IMR-90 (cell line): ENCODE measurements around the gene PRR22. TPM values are rescaled to one million over a fixed set of nuclear protein-coding genes. Genes with fewer than 3 reads are reported as not detected.

Source experiments
- ATAC-seq: fragments of 200-7000 bp; cut with Tn5 transposase; 2 replicates; pipeline ENCODE4 v1.9.1; 2020; ENCODE audit warnings: low read depth, mild to moderate bottlenecking, moderate library complexity
- BruUV-seq: library from RNA; stranded (reverse); fragments of 400-500 nt; replicated peaks from 2 replicates; lab custom pipeline; 2021; lab: Mats Ljungman, UMichigan
- CTCF ChIA-PET: fragments of 300-600 bp; formaldehyde crosslinking; extraction: SDS; loops from one replicate; lab custom pipeline; 2021; ENCODE audit warnings: antibody characterized with exemption; lab: Yijun Ruan, JAX
- POLR2A ChIA-PET: fragments of 300-600 bp; sonication (Branson Sonifier 250); formaldehyde crosslinking; loops from one replicate; lab custom pipeline; 2022; ENCODE audit warnings: antibody characterized with exemption; ENCODE audit not compliant: unreplicated experiment; lab: Charles Lee
- DNase-seq: peaks from one replicate; pipeline ENCODE4 v3.0.0; 2013
- H2AFZ ChIP-seq: replicated peaks from 2 replicates; pipeline ENCODE3; 2013; ENCODE audit warnings: low read length, mild to moderate bottlenecking; ENCODE audit not compliant: poor library complexity
- H2AK5ac ChIP-seq: 2 replicates; pipeline ENCODE4 v1.6.1; 2013; ENCODE audit warnings: low read depth, low read length, inconsistent platforms
- H2AK9ac ChIP-seq: replicated peaks from 2 replicates; pipeline ENCODE3; 2013; ENCODE audit warnings: mild to moderate bottlenecking, low read depth, low read length, moderate library complexity; ENCODE audit not compliant: poor library complexity
- H2BK120ac ChIP-seq: 2 replicates; pipeline ENCODE4 v1.6.1; 2013; ENCODE audit warnings: low read depth, low read length, inconsistent platforms
- H2BK15ac ChIP-seq: 3 replicates; pipeline ENCODE4 v1.6.1; 2013; ENCODE audit warnings: low read depth, low read length, inconsistent platforms
- H2BK20ac ChIP-seq: 2 replicates; pipeline ENCODE4 v1.6.1; 2013; ENCODE audit warnings: low read depth, mild to moderate bottlenecking, inconsistent platforms, low read length, moderate library complexity
- H2BK5ac ChIP-seq: 2 replicates; pipeline ENCODE4 v1.6.1; 2013; ENCODE audit warnings: mild to moderate bottlenecking, low read depth, low read length, inconsistent platforms; ENCODE audit not compliant: poor library complexity, severe bottlenecking
- H3K14ac ChIP-seq: replicated peaks from 2 replicates; pipeline ENCODE4 v1.6.1; 2013; ENCODE audit warnings: low read depth, low read length, inconsistent platforms
- H3K18ac ChIP-seq: 2 replicates; pipeline ENCODE4 v1.6.1; 2013; ENCODE audit warnings: low read depth, low read length, control low read depth
- H3K23ac ChIP-seq: 2 replicates; pipeline ENCODE4 v1.6.1; 2013; ENCODE audit warnings: low read depth, low read length, inconsistent platforms
- H3K27ac ChIP-seq: 2 replicates; pipeline ENCODE4 v1.5.1; 2013; ENCODE audit warnings: mild to moderate bottlenecking, control low read depth, low read length; ENCODE audit not compliant: insufficient read depth
- H3K27me3 ChIP-seq: 2 replicates; pipeline ENCODE4 v1.6.1; 2013; ENCODE audit warnings: low read length; ENCODE audit not compliant: control insufficient read depth, insufficient read depth
- H3K36me3 ChIP-seq: 2 replicates; pipeline ENCODE4 v1.6.1; 2013; ENCODE audit warnings: low read length, mixed read lengths; ENCODE audit not compliant: control insufficient read depth, insufficient read depth
- H3K4ac ChIP-seq: 2 replicates; pipeline ENCODE4 v1.6.1; 2013; ENCODE audit warnings: low read depth, low read length, inconsistent platforms
- H3K4me1 ChIP-seq: 2 replicates; pipeline ENCODE4 v1.6.1; 2013; ENCODE audit warnings: low read length, mixed read lengths; ENCODE audit not compliant: control insufficient read depth, insufficient read depth
- H3K4me2 ChIP-seq: 2 replicates; pipeline ENCODE4 v1.6.1; 2013; ENCODE audit warnings: low read depth, mild to moderate bottlenecking, control low read depth, low read length, moderate library complexity
- H3K4me3 ChIP-seq: 2 replicates; pipeline ENCODE4 v1.5.1; 2013; ENCODE audit warnings: low read depth, mild to moderate bottlenecking, control low read depth, low read length, moderate library complexity; ENCODE audit not compliant: insufficient read depth
- H3K56ac ChIP-seq: 2 replicates; pipeline ENCODE4 v1.6.1; 2013; ENCODE audit warnings: low read length, inconsistent platforms; ENCODE audit not compliant: insufficient read depth; ENCODE audit errors: extremely low read depth
- H3K79me1 ChIP-seq, 2 experiments: 2 replicates each; pipeline ENCODE4 v1.6.1; 2013; ENCODE audit warnings: low read length in 2 of 2, inconsistent platforms in 1 of 2, low read depth in 1 of 2
- H3K9ac ChIP-seq: 2 replicates; pipeline ENCODE4 v1.6.1; 2013; ENCODE audit warnings: low read depth, low read length, control low read depth
- H3K9me1 ChIP-seq: 2 replicates; pipeline ENCODE4 v1.6.1; 2013; ENCODE audit warnings: low read length, inconsistent platforms; ENCODE audit not compliant: insufficient read depth
- H3K9me3 ChIP-seq: 2 replicates; pipeline ENCODE4 v1.6.1; 2013; ENCODE audit warnings: low read length; ENCODE audit not compliant: control insufficient read depth, insufficient read depth
- H4K20me1 ChIP-seq: 2 replicates; pipeline ENCODE4 v1.6.1; 2013; ENCODE audit warnings: low read length, inconsistent platforms; ENCODE audit not compliant: insufficient read depth
- H4K5ac ChIP-seq: 2 replicates; pipeline ENCODE4 v1.6.1; 2013; ENCODE audit warnings: mild to moderate bottlenecking, low read depth, low read length, control low read depth
- H4K8ac ChIP-seq, 2 experiments: 2 replicates each; pipeline ENCODE4 v1.6.1; 2013; ENCODE audit warnings: low read depth in 2 of 2, low read length in 2 of 2, control low read depth in 1 of 2, inconsistent platforms in 1 of 2
- H4K91ac ChIP-seq: 2 replicates; pipeline ENCODE4 v1.6.1; 2013; ENCODE audit warnings: low read depth, low read length, inconsistent platforms; ENCODE audit not compliant: insufficient read depth
- BHLHE40 ChIP-seq: fragments of 150-350 bp; IDR thresholded peaks from 2 replicates; pipeline ENCODE4 v1.6.1; 2016; ENCODE audit warnings: mild to moderate bottlenecking, low read depth, low read length
- CEBPB ChIP-seq: IDR thresholded peaks from 2 replicates; pipeline ENCODE4 v1.6.1; 2012; ENCODE audit warnings: low read depth, low read length, improper control_type of control experiment
- CHD1 ChIP-seq: IDR thresholded peaks from 2 replicates; pipeline ENCODE4 v1.6.1; 2012; ENCODE audit warnings: low read depth, low read length, improper control_type of control experiment
- CTCF ChIP-seq: conservative IDR thresholded peaks from 2 replicates; pipeline ENCODE4 v1.5.1; 2012; ENCODE audit warnings: mild to moderate bottlenecking, low read depth, low read length, improper control_type of control experiment
- MAZ ChIP-seq: IDR thresholded peaks from 2 replicates; pipeline ENCODE4 v1.6.1; 2012; ENCODE audit warnings: low read depth, mild to moderate bottlenecking, low read length, improper control_type of control experiment, moderate library complexity, borderline replicate concordance
- MXI1 ChIP-seq: IDR thresholded peaks from 2 replicates; pipeline ENCODE4 v1.6.1; 2012; ENCODE audit warnings: low read depth, mild to moderate bottlenecking, low read length, moderate library complexity, borderline replicate concordance
- POLR2A ChIP-seq: IDR thresholded peaks from 2 replicates; pipeline ENCODE4 v1.6.1; 2012; ENCODE audit warnings: mild to moderate bottlenecking, low read depth, low read length
- RAD21 ChIP-seq: IDR thresholded peaks from 2 replicates; pipeline ENCODE4 v1.6.1; 2012; ENCODE audit warnings: low read length, improper control_type of control experiment
- RFX5 ChIP-seq: IDR thresholded peaks from 2 replicates; pipeline ENCODE4 v1.8.0; 2012; ENCODE audit warnings: low read depth, mild to moderate bottlenecking, low read length, moderate library complexity
- WGBS, 2 experiments: methylation state at CpG; one replicate each; pipeline versions ENCODE4 v1.1.5 to v1.1.7; 2013; ENCODE audit warnings: missing lambda C conversion rate in 2 of 2; ENCODE audit not compliant: insufficient read length in 1 of 2; ENCODE audit errors: extremely low coverage in 2 of 2; 5-methylcytosine and 5-hydroxymethylcytosine counted together
- dilution Hi-C: fragments of 300-500 bp; cut with HindIII; formaldehyde crosslinking; loops from one replicate; pipeline ENCODE4 v1.14.3; 2018; ENCODE audit warnings: low sequenced_read_pairs; ENCODE audit not compliant: unreplicated experiment
- in situ Hi-C: fragments of 300-500 bp; cut with MboI; formaldehyde crosslinking; loops from 3 replicates; pipeline ENCODE4 v1.14.3; 2019; ENCODE audit warnings: low sequenced_read_pairs, inconsistent platforms, mixed read lengths
- intact Hi-C: fragments of 100-400 bp; cut with micrococcal nuclease; formaldehyde crosslinking; loops from 2 replicates; pipeline ENCODE4 v1.10.0; 2022
- polyA plus RNA-seq, 3 experiments: library from polyadenylated mRNA; depleted of rRNA; stranded (reverse); fragments of >200 nt; gene quantifications; 2 replicates each; pipeline ENCODE4 v1.2.3, GENCODE V29; 2012; ENCODE audit warnings: low replicate concordance in 1 of 3
- total RNA-seq: library from RNA; depleted of rRNA; stranded (reverse); fragments of >200 nt; gene quantifications from 2 replicates; pipeline ENCODE4 v1.2.3, GENCODE V29; 2012
- TF ChIP-seq, protein P1 (sequence below): fragments of 150-350 bp; IDR thresholded peaks from 2 replicates; pipeline ENCODE4 v1.6.1; 2016; ENCODE audit warnings: low read depth, mild to moderate bottlenecking, low read length, moderate library complexity, borderline replicate concordance
- TF ChIP-seq, protein P2 (sequence below): fragments of 150-350 bp; IDR thresholded peaks from 2 replicates; pipeline ENCODE4 v1.6.1; 2017; ENCODE audit warnings: mild to moderate bottlenecking, antibody characterized with exemption, low read length, low read depth

The PRR22 gene
- total and polyA plus RNA-seq, 2 of the 4 experiments (the other 2 are of a cell fraction), result 0.92 TPM; not detected in 1

- WGBS, 2 experiments, result 40% methylated on average over 18 of the region's 37 CpGs; no CpG with 5 or more reads in 1 of the 2 experiments
- dilution Hi-C loops, result no loop called here
- H2BK15ac ChIP-seq, result no peak overlapping the region
- peak overlapping the region; percentile 51 for H2AFZ ChIP-seq
- H3K9me1 ChIP-seq, result no peaks in the 10 kb centered on the region
- H2BK120ac ChIP-seq, result no peak overlapping the region
- TF ChIP-seq BHLHE40 (no peak), RFX5 (no peak), CEBPB (no peak), CTCF (no peak), CHD1 (no peak), RAD21 (no peak), MXI1 (no peak), MAZ (no peak), POLR2A (no peak)
- TF ChIP-seq, protein P1, sequence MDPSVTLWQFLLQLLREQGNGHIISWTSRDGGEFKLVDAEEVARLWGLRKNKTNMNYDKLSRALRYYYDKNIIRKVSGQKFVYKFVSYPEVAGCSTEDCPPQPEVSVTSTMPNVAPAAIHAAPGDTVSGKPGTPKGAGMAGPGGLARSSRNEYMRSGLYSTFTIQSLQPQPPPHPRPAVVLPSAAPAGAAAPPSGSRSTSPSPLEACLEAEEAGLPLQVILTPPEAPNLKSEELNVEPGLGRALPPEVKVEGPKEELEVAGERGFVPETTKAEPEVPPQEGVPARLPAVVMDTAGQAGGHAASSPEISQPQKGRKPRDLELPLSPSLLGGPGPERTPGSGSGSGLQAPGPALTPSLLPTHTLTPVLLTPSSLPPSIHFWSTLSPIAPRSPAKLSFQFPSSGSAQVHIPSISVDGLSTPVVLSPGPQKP, result no peak
- TF ChIP-seq, protein P2, sequence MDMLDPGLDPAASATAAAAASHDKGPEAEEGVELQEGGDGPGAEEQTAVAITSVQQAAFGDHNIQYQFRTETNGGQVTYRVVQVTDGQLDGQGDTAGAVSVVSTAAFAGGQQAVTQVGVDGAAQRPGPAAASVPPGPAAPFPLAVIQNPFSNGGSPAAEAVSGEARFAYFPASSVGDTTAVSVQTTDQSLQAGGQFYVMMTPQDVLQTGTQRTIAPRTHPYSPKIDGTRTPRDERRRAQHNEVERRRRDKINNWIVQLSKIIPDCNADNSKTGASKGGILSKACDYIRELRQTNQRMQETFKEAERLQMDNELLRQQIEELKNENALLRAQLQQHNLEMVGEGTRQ, result no peak
- H2AK5ac ChIP-seq, result 0 out of 2 replicates have a peak overlapping the region, but pooled peaks have one; percentile 4
- no peak overlapping the region for H3K4me2 ChIP-seq
- in situ Hi-C loops, result loop anchor here (5.0 to 10.0 kb wide), 2 partner anchors 93 to 225 kb away; no protein-coding TSS in a partner anchor
- H3K36me3 ChIP-seq, result no peaks in the 10 kb centered on the region
- no peak overlapping the region for H3K18ac ChIP-seq
- H4K20me1 ChIP-seq, result no peaks in the 10 kb centered on the region
- no peaks in the 10 kb centered on the region for H3K9me3 ChIP-seq
- H4K5ac ChIP-seq, result no peak overlapping the region
- H3K14ac ChIP-seq, result no peak overlapping the region
- intact Hi-C loops, result loop anchor here (5.0 to 10.0 kb wide), 3 partner anchors 165 to 655 kb away; partner anchors contain the start of gene SLC25A23
- H4K8ac ChIP-seq, result no peak overlapping the region
- H2BK20ac ChIP-seq, result no peak overlapping the region
- CTCF ChIA-PET, result no interaction called here
- H3K23ac ChIP-seq, result no peak overlapping the region
- H3K4ac ChIP-seq, result no peak overlapping the region
- POLR2A ChIA-PET, result no interaction called here
- no peak overlapping the region for H3K9ac ChIP-seq
- ATAC-seq, result no peak
- H3K4me1 ChIP-seq, result peaks cover 3% of the 10 kb centered on the region; the same call in 1 of the 2 replicates
- no peak overlapping the region for H3K56ac ChIP-seq
- H3K27ac ChIP-seq, result no peak overlapping the region
- BruUV-seq, result no TSS peak
- H2BK5ac ChIP-seq, result no peak overlapping the region
- H3K4me3 ChIP-seq, result no peak overlapping the region
- no peaks in the 10 kb centered on the region for H3K79me1 ChIP-seq
- H3K27me3 ChIP-seq, result peaks cover 25% of the 10 kb centered on the region
- no peak overlapping the region for H4K91ac ChIP-seq
- DNase-seq, result no peak
- no peak overlapping the region for H2AK9ac ChIP-seq
Measured at GRCh38 chr19:5799247-5800241, 15.0 kb upstream of the PRR22 start.
